Smooth muscle cell (in vitro differentiated cells): Measurements from ENCODE around the gene PPP2R2C. TPM values are rescaled to one million over a fixed set of nuclear protein-coding genes. Genes with fewer than 3 reads are reported as not detected.

Experiments used
- DNase-seq: peaks from one replicate; lab custom pipeline; 2025; ENCODE audit not compliant: unreplicated experiment; lab: John Stamatoyannopoulos, UW
- H2AFZ ChIP-seq: fragments of 200-600 bp; sonication (generic); 2 replicates; pipeline ENCODE4 v1.6.0; 2016; ENCODE audit warnings: antibody characterized with exemption, low read depth, mild to moderate bottlenecking
- H3F3A ChIP-seq: fragments of 200-600 bp; sonication (generic); 2 replicates; pipeline ENCODE4 v1.6.0; 2017; ENCODE audit warnings: antibody characterized with exemption, low read depth
- H3K27ac ChIP-seq: fragments of 200-600 bp; sonication (generic); 2 replicates; pipeline ENCODE4 v1.5.1; 2016; ENCODE audit warnings: low read depth, mild to moderate bottlenecking
- H3K27me3 ChIP-seq: fragments of 200-600 bp; sonication (generic); 2 replicates; pipeline ENCODE4 v1.6.1; 2016; ENCODE audit warnings: low read depth, mild to moderate bottlenecking
- H3K36me3 ChIP-seq: fragments of 200-600 bp; sonication (generic); 2 replicates; pipeline ENCODE4 v1.5.1; 2016; ENCODE audit warnings: low read depth
- H3K4me1 ChIP-seq: fragments of 200-600 bp; sonication (generic); 2 replicates; pipeline ENCODE4 v1.5.1; 2016; ENCODE audit warnings: low read depth
- H3K4me2 ChIP-seq: fragments of 200-600 bp; sonication (generic); 2 replicates; pipeline ENCODE4 v1.6.0; 2016; ENCODE audit warnings: mild to moderate bottlenecking
- H3K4me3 ChIP-seq: fragments of 200-600 bp; sonication (generic); 2 replicates; pipeline ENCODE4 v1.5.1; 2016; ENCODE audit warnings: mild to moderate bottlenecking
- H3K79me2 ChIP-seq: fragments of 200-600 bp; sonication (generic); 2 replicates; pipeline ENCODE4 v1.6.0; 2016; ENCODE audit warnings: low read depth, mild to moderate bottlenecking
- H3K9ac ChIP-seq: fragments of 200-600 bp; sonication (generic); 2 replicates; pipeline ENCODE4 v1.6.0; 2016; ENCODE audit warnings: low read depth
- H3K9me3 ChIP-seq: fragments of 200-600 bp; sonication (generic); replicated peaks from 2 replicates; pipeline ENCODE4 v1.5.1; 2016; ENCODE audit warnings: low read depth
- H4K20me1 ChIP-seq: fragments of 200-600 bp; sonication (generic); 2 replicates; pipeline ENCODE4 v1.6.0; 2016; ENCODE audit warnings: low read depth
- WGBS: methylation state at CpG from one replicate; pipeline ENCODE4 v1.1.7; 2016; ENCODE audit warnings: low lambda C conversion rate; 5-methylcytosine and 5-hydroxymethylcytosine counted together
- polyA plus RNA-seq: library from polyadenylated mRNA; unstranded; fragments of >200 nt; fragmentation: Nextera tagmentation; extraction: Ambion mirVana; gene quantifications from 2 replicates; pipeline ENCODE4 v1.2.1, GENCODE V29; 2016
- total RNA-seq: library from RNA; depleted of rRNA; stranded (reverse); fragments of >200 nt; gene quantifications from 2 replicates; pipeline ENCODE4 v1.2.3, GENCODE V29; 2014
- TF ChIP-seq, protein P1 (sequence below): fragments of 200-600 bp; sonication (generic); IDR thresholded peaks from 2 replicates; pipeline ENCODE4 v1.5.1; 2017; ENCODE audit warnings: borderline replicate concordance, mild to moderate bottlenecking, antibody characterized with exemption; ENCODE audit not compliant: insufficient read depth, poor library complexity, severe bottlenecking

PPP2R2C gene
- total and polyA plus RNA-seq, 2 experiments from 2014 or later = 0.54 to 1.8 TPM

DNA sequence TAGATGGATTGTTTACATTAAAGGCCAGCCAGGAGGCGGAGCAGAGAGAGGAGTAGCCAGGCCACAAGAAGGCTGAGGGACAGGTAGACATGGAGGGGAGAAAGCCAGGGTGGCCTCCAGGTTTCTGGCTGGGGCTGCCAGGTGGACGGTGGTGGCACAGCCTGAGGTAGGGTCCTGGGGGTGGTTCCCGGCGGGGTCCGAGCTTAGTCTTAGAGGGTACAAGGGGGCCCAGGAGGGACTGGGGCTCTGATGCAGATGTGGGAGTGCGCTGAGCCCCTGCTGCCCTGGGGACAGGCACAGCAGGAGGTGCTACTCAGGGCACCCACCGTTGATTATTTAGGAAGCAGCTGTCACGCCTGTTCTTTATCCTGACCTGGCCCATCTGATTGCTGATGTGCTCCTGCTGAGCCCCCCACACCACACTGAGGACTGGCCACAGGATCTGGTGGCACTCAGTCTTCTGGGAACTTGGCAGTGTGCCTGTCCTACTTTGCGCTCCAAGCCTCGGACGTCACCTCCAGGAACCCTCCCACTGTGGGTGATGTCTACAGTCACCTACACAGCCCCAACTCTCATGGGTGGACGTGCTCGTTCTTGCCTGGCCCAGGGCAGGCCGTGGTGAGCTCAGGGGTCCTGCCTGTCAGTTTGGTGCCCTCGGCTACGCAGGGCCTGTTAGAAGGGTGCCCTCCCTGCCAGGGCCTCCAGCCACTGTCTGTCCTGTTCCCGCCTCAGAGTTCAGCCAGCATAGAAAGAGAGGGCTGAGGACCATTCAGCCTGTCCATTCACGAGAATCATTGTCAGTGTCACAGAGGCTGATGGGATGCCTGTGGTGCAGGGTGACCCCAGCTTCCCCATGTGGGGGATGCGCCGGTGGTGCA lies 190.7 kb downstream of the PPP2R2C start:
- H4K20me1 ChIP-seq = peaks cover 76% of the 10 kb centered on the region
- TF ChIP-seq, protein P1, sequence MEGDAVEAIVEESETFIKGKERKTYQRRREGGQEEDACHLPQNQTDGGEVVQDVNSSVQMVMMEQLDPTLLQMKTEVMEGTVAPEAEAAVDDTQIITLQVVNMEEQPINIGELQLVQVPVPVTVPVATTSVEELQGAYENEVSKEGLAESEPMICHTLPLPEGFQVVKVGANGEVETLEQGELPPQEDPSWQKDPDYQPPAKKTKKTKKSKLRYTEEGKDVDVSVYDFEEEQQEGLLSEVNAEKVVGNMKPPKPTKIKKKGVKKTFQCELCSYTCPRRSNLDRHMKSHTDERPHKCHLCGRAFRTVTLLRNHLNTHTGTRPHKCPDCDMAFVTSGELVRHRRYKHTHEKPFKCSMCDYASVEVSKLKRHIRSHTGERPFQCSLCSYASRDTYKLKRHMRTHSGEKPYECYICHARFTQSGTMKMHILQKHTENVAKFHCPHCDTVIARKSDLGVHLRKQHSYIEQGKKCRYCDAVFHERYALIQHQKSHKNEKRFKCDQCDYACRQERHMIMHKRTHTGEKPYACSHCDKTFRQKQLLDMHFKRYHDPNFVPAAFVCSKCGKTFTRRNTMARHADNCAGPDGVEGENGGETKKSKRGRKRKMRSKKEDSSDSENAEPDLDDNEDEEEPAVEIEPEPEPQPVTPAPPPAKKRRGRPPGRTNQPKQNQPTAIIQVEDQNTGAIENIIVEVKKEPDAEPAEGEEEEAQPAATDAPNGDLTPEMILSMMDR = no peak
- no peaks in the 10 kb centered on the region for H3F3A ChIP-seq
- no peaks in the 10 kb centered on the region for H3K36me3 ChIP-seq
- no peaks in the 10 kb centered on the region for H3K4me1 ChIP-seq
- no peaks in the 10 kb centered on the region for H3K9me3 ChIP-seq
- no peak overlapping the region for H3K27ac ChIP-seq
- H3K27me3 ChIP-seq = no peaks in the 10 kb centered on the region
- H2AFZ ChIP-seq = no peak overlapping the region
- peaks cover 2% of the 10 kb centered on the region for H3K79me2 ChIP-seq
- no peak overlapping the region for H3K4me3 ChIP-seq
- H3K4me2 ChIP-seq = no peak overlapping the region
- H3K9ac ChIP-seq = no peak overlapping the region
- WGBS = 96% methylated on average over 17 of the region's 20 CpGs
- DNase-seq = no peak

GRCh38 chr4:6280365-6280996 lies 191.9 kb downstream of the PPP2R2C start:
- Histone ChIP-seq H3K9ac (no peak overlapping the region), H3K4me3 (no peak overlapping the region), H3K36me3 (no peaks in the 10 kb centered on the region), H3K79me2 (peaks cover 13% of the 10 kb centered on the region), H2AFZ (no peak overlapping the region), H3K4me1 (no peaks in the 10 kb centered on the region), H3K9me3 (no peaks in the 10 kb centered on the region), H3K27me3 (no peaks in the 10 kb centered on the region), H4K20me1 (peaks cover 88% of the 10 kb centered on the region), H3F3A (no peaks in the 10 kb centered on the region), H3K4me2 (no peak overlapping the region), H3K27ac (no peak overlapping the region)
- TF ChIP-seq, protein P1 = no peak
- WGBS = 82% methylated on average over 16 of the region's 16 CpGs
- DNase-seq = no peak

DNA sequence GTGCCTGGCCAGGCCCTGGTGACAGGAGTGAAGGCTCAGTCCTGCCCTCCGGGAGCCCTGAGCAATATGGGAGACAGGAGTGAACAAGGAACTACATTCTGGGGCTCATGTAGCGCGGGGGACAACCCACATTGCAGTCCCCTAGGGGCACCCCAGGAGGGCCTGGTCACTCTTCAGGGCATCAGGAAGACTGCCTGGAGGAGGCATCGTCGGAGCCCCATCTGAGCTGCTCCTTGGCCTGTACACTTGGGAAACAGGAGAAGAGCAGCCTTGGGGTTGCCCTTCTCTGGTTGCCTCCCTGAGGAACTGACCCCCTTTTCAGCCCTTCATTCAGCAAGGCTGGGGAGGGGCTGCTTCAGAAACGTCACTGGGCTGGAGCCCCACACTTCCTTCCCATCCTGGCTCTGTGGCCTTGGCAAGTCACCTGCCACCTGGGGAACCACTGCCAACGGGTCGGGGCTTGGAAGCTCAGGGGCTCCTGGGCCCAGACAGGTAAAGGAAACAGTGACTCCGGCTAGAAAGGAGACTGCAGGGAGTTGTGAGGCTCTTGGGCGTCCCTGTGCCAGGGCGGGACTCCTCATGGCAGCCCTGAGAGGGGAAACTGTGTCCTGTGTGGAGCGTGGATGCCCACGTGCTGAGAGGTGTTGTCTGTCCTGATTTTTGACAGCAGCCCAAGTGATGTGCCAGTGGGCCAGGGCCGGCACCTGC lies 192.7 kb downstream of the PPP2R2C start:
- H3K36me3 ChIP-seq = no peaks in the 10 kb centered on the region
- no peaks in the 10 kb centered on the region for H3K4me1 ChIP-seq
- TF ChIP-seq, protein P1 = no peak
- H3K27ac ChIP-seq = no peak overlapping the region
- peaks cover 14% of the 10 kb centered on the region for H3K79me2 ChIP-seq
- no peak overlapping the region for H2AFZ ChIP-seq
- H3F3A ChIP-seq = no peaks in the 10 kb centered on the region
- WGBS = 95% methylated on average over 14 of the region's 14 CpGs
- no peaks in the 10 kb centered on the region for H3K27me3 ChIP-seq
- no peak overlapping the region for H3K4me2 ChIP-seq
- no peak for DNase-seq
- H3K9me3 ChIP-seq = no peaks in the 10 kb centered on the region
- H4K20me1 ChIP-seq = peaks cover 93% of the 10 kb centered on the region
- no peak overlapping the region for H3K9ac ChIP-seq
- H3K4me3 ChIP-seq = no peak overlapping the region
